ENCODE data around the gene POLK.

GRCh38 chr5:75546830-75547229, 35.1 kb downstream of the POLK start:
- TF ChIP-seq CTCF (IDR thresholded peaks at IDR 0.05 in 4 of 5, conservative IDR thresholded peaks at IDR 0.05 in 1 of 5) (no peak), POLR2A (IDR thresholded peaks at IDR 0.05) (no peak)

Data from gastrocnemius medialis (tissue), 4 donors.